Left lung (tissue), 10 donors: Measurements from ENCODE around the gene ADGRL3. TPM values are rescaled to one million over a fixed set of nuclear protein-coding genes. Genes with fewer than 3 reads are reported as not detected.

Experiments used
- ATAC-seq: fragments of 200-7000 bp; cut with Tn5 transposase; one replicate; pipeline ENCODE4 v1.9.1; 2020; ENCODE audit warnings: moderate library complexity
- DNase-seq, 4 donors: peaks; one replicate each; pipeline ENCODE4 v3.0.0-alpha.2; 2013 to 2020
- H3K27ac ChIP-seq, 2 donors: fragments of 200-600 bp; sonication (generic) in 1 of 2; one replicate each; pipeline versions ENCODE4 v1.5.0 to v1.8.0; 2020 to 2021
- H3K27me3 ChIP-seq, 2 donors: fragments of 200-600 bp; sonication (generic) in 1 of 2; one replicate each; pipeline versions ENCODE4 v1.5.0 to v1.8.0; 2020 to 2021
- H3K36me3 ChIP-seq, 2 donors: fragments of 200-600 bp; sonication (generic) in 1 of 2; one replicate each; pipeline versions ENCODE4 v1.5.0 to v1.8.0; 2020 to 2021
- H3K4me1 ChIP-seq, 2 donors: fragments of 200-600 bp; one replicate each; pipeline ENCODE4 v1.8.0; 2021
- H3K4me3 ChIP-seq, 2 donors: fragments of 200-600 bp; sonication (generic) in 1 of 2; one replicate each; pipeline versions ENCODE4 v1.5.0 to v1.8.0; 2020 to 2021; ENCODE audit warnings: mild to moderate bottlenecking in 1 of 2
- H3K9me3 ChIP-seq, 2 donors: fragments of 200-600 bp; sonication (generic) in 1 of 2; one replicate each; pipeline versions ENCODE4 v1.5.0 to v1.8.0; 2020 to 2021
- intact Hi-C, 2 donors: fragments of 100-400 bp; cut with DNase I; formaldehyde crosslinking; loops; one replicate each; pipeline versions ENCODE4 v1.11.2 to v1.14.2; 2022
- polyA plus RNA-seq, 6 donors: library from polyadenylated mRNA; unstranded; fragments of 120-200 nt; gene quantifications; one replicate each; pipeline ENCODE4 v1.2.1, GENCODE V29; 2013; ENCODE audit not compliant: insufficient read length in 6 of 6
- total RNA-seq, 2 donors: library from RNA; stranded (reverse); fragmentation: NEBNext Ultra II Directional; extraction: Animal tissue kit (Norgen Biotek cat#: 25700); gene quantifications; one replicate each; pipeline ENCODE4 v1.2.1, GENCODE V29; 2021
- TF ChIP-seq, protein P1 (sequence below), 2 donors: fragments of 200-600 bp; sonication (generic) in 1 of 2; IDR thresholded peaks; one replicate each; pipeline versions ENCODE4 v1.5.0 to v1.8.0; 2021; ENCODE audit warnings: antibody characterized with exemption in 2 of 2
- donor health status: DM: no; HTN: yes; CAD: no.
- donor health status: DM: no; HTN: no; CAD: no.

Gene ADGRL3
- total and polyA plus RNA-seq, 8 donors, result 2.7 to 23.4 (median 19.6) TPM

DNA sequence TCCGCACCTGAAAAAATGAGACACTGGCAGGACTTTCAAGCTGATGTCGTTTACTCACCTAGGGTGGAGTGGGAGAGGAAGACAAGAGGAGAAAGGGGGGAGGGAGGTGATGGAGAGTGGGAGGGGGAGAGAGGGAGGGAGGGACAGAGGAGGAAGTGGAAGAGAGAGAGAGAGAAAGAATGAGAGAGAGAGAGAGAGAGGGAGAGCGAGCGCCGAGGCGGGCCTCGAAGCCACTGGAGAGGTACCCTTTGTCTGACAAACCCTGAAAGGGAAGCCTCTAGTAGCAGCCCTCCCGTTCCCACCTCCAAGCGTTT is 296 bp upstream of the ADGRL3 start:
- no peak for DNase-seq
- TF ChIP-seq, protein P1, sequence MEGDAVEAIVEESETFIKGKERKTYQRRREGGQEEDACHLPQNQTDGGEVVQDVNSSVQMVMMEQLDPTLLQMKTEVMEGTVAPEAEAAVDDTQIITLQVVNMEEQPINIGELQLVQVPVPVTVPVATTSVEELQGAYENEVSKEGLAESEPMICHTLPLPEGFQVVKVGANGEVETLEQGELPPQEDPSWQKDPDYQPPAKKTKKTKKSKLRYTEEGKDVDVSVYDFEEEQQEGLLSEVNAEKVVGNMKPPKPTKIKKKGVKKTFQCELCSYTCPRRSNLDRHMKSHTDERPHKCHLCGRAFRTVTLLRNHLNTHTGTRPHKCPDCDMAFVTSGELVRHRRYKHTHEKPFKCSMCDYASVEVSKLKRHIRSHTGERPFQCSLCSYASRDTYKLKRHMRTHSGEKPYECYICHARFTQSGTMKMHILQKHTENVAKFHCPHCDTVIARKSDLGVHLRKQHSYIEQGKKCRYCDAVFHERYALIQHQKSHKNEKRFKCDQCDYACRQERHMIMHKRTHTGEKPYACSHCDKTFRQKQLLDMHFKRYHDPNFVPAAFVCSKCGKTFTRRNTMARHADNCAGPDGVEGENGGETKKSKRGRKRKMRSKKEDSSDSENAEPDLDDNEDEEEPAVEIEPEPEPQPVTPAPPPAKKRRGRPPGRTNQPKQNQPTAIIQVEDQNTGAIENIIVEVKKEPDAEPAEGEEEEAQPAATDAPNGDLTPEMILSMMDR (IDR thresholded peaks at IDR 0.05), result no peak
- Histone ChIP-seq H3K4me3 (peak overlapping the region; percentile 36 to 47), H3K27me3 (peaks cover 43 to 55% of the 10 kb centered on the region in 2 donors), H3K36me3 (no peaks in the 10 kb centered on the region), H3K4me1 (peaks cover 0 to 4% of the 10 kb centered on the region in 2 donors), H3K27ac (no peak overlapping the region), H3K9me3 (no peaks in the 10 kb centered on the region)
- intact Hi-C loops, result no loop called here
- no peak for ATAC-seq

DNA sequence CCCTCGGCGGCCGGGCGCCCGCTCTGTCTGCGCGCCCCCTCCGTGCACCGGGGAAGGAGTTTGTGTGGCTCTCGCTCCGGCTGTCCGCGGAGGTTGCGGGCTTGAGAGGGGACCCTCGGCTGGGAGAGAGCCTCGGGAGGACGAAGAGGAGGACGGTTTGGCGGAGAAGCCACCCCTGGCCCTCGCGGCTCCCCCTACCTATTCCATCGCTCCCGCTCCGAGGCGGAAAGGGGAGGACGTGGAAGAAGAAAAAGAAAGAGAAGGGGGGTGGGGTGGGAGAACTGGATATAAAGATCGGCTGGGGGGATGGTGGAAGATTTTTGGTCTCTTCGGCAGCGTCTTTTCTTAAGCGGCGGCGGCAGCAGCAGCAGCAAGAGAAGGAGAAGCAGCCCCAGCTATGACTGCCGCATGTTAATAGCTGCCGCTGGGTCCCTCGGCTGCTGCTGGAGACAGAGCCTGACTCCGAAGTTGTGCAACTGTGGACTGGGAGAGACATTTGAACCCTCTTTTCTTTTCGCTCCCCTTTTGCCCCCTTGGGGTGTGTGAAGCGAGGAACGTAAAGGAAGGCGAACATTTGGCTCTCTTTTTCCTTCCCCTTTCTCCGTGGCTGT is 895 bp downstream of the ADGRL3 start:
- peak overlapping the region; percentile 36 to 47 for H3K4me3 ChIP-seq
- intact Hi-C loops, result no loop called here
- peaks cover 43 to 55% of the 10 kb centered on the region in 2 donors for H3K27me3 ChIP-seq
- DNase-seq (peak; percentile 31 to 61 (median 55)), ATAC-seq (peak; percentile 61)
- no peaks in the 10 kb centered on the region for H3K36me3 ChIP-seq
- no peaks in the 10 kb centered on the region for H3K9me3 ChIP-seq
- peaks cover 0 to 4% of the 10 kb centered on the region in 2 donors for H3K4me1 ChIP-seq
- TF ChIP-seq, protein P1 (IDR thresholded peaks at IDR 0.05), result no peak
- peak overlapping the region in 1 of 2 donors; percentile 41 for H3K27ac ChIP-seq

DNA sequence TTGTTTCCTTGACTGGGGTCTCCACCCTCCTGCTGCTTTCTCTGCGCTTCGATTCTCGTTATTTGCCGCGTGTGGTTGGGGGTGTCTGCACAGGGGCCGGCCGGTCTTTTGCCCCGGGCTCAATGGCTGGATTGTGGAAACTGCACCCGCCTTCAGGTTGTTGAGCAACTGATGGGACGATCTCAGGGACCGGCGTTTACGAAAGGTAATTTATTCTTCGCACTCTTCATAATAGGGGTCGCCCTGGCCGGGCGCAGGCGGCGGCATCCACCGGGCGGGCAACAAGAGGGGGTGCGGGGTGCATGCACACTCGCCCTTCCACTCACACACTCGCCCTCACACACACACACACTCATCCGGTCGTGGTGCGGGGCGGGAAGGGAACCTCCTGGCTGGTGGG is 1.4 kb downstream of the ADGRL3 start:
- Histone ChIP-seq H3K4me3 (peak overlapping the region; percentile 36 to 47), H3K27me3 (peaks cover 43 to 55% of the 10 kb centered on the region in 2 donors), H3K9me3 (no peaks in the 10 kb centered on the region), H3K27ac (no peak overlapping the region), H3K36me3 (no peaks in the 10 kb centered on the region), H3K4me1 (peaks cover 0 to 4% of the 10 kb centered on the region in 2 donors)
- TF ChIP-seq, protein P1 (IDR thresholded peaks at IDR 0.05), result no peak
- ATAC-seq (peak; percentile 21), DNase-seq (peak in 2 of 4 donors; percentile 15 to 74)
- intact Hi-C loops, result no loop called here

DNA sequence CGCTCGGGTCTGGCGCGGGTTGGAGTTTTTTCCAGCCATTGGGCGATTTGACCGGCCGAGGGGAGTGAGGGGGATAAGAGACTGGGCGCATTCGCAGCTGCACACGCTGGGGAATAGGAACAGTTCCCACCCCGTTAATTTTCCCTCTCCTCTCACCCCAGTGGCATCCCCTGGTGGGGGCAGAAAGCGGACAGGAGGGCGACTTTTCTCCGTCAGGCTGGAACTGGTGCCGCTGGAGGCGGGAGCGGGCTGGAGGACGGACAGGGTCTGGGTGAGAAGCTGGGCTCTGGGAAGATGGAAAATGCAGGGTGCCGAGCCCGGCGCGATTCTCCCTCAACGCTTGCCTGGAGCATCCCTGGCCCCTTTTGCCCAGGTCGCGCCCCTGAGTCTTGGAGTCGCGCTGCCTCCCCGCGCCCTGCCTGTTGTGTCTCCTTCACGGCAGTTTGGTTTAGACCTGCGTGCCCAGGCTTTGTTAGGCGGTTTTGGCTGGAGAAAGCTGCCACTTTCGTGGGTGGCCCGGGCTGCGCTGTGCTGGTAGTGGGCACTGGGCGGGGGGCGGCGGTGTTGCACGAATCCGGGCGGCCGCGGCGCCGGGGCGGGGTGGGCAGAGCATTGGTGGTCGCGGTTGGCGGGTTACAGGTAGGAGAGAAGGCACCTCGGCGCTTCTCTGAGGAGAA is 2.0 kb downstream of the ADGRL3 start:
- intact Hi-C loops, result no loop called here
- TF ChIP-seq, protein P1 (IDR thresholded peaks at IDR 0.05), result no peak
- Histone ChIP-seq H3K27ac (no peak overlapping the region), H3K9me3 (no peaks in the 10 kb centered on the region), H3K4me1 (peaks cover 0 to 4% of the 10 kb centered on the region in 2 donors), H3K4me3 (peak overlapping the region; percentile 36 to 47), H3K36me3 (no peaks in the 10 kb centered on the region), H3K27me3 (peaks cover 43 to 55% of the 10 kb centered on the region in 2 donors)
- ATAC-seq, result peak; percentile 5
- peak in 3 of 4 donors; percentile 17 to 83 (median 33) for DNase-seq

DNA sequence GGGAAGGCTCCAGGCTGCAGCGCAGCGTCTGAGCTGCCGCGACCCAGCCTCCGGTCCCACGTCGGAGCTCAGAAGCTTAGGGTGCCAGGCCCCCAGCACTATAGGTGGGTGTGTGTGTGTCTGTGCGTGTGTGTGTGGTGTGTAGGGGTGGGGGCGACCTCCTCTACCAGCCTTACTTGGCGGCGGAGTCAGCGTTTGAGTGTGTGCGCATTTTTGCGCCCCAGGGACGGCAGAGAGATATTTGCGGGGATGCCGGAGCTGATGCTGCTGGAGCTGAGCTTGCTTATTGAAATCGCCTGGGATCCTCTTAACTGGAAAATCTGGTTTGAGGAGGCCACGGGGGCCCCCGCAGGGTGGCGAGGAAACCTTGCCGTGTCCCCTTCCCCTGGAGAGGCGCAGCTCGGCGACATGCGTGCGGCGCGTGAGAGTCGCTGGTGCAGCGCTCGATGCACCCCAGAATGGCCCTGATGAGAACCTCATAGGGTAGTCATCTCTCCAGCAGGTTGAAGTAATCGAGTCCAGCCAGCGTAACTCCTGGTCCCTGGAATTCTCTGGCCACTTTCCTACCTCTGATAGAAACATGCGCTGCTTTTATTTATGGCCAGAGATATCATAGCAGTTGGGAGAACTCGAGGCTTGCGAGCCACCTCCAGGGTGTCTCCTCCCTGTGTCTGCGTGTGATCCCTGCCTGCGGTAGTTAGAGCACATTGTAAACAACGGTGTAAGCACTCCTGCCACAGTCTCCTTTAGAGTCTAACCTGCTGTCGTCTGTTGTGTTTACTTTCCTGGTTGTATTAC is 2.7 kb downstream of the ADGRL3 start:
- ATAC-seq, result peak; percentile 9
- peak overlapping the region; percentile 36 to 47 for H3K4me3 ChIP-seq
- no peaks in the 10 kb centered on the region for H3K36me3 ChIP-seq
- peaks cover 0 to 4% of the 10 kb centered on the region in 2 donors for H3K4me1 ChIP-seq
- H3K9me3 ChIP-seq, result no peaks in the 10 kb centered on the region
- no peak overlapping the region for H3K27ac ChIP-seq
- intact Hi-C loops, result no loop called here
- peaks cover 43 to 55% of the 10 kb centered on the region in 2 donors for H3K27me3 ChIP-seq
- peak in 2 of 4 donors; percentile 26 to 43 for DNase-seq
- TF ChIP-seq, protein P1 (IDR thresholded peaks at IDR 0.05), result no peak
